ENCODE results near the gene PCGF5.
"Not testable (repeated sequence)": the region's sequence is repeated elsewhere in the genome, so short reads cannot be mapped to it uniquely, and the experiment has no call there.

The PCGF5 gene

DNA sequence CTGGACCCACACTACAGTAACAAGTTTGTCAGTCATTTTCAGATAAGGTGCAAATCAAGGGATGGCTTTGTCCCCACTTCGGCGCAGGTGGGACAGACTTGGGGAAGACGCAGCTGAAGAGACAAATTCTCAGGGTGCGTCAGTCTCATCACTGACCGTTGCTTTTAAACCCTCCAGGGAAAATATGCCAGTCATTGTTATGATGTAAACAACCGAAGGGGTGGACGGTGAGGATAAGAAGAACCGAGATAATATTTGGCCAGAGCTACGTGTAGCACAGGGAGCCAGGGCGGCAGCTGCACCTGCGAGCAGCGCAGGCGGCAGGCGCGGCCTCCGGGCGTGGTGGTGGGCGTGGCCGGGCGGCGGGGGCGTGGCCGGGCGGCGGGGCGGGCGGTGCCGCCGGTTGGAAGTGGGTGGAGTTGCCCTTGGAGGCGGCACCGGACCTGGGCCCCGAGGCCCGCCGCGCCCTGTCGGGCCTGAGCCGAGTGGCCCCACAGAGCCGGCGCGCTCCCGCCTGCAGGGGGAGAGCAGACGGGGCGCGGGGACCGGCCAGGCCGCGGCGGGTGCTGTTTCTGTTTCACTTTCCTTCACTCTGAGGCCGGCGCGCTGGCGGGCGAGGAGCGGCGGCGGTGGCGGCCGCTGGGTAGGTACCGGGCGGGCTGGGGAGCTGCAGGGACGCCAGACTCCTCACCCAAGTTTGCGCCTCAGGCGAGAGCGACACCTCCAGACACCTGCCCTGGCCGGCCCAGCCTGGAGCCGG, at the start of gene PCGF5:
Gene PCGF5, plus strand, starts transcription at position 470 of the 760 bp plus-strand sequence. CDS start 2,209 bp downstream, outside the sequence.
- intact Hi-C loops (cut with DNase I) = loop anchor here (10.0 kb wide), 1 partner anchor 56 kb away; no protein-coding TSS in a partner anchor
- peak; percentile 65 to 95 (median 88) for DNase-seq

DNA sequence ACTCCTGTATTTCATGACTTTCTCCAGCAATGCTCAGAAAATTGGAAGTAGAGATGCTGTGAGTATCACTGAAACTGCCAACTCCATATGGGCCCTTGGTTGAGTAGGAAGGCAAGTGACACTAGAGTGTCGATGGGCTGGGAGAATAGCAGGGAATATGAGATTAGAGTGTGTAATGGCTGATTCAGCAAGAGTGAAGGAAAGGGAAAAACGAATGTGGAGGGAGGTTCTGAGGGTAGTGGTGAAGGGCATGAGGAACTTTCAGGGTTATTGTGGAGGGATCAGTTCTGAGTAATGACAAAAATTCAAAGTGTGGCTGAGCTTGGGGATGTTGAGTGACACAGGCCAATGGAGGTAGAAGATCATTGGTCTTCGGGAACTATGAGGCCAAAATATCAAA, 49.0 kb upstream of the PCGF5 start:
- intact Hi-C loops (cut with DNase I) = no loop called here
- DNase-seq = no peak

DNA sequence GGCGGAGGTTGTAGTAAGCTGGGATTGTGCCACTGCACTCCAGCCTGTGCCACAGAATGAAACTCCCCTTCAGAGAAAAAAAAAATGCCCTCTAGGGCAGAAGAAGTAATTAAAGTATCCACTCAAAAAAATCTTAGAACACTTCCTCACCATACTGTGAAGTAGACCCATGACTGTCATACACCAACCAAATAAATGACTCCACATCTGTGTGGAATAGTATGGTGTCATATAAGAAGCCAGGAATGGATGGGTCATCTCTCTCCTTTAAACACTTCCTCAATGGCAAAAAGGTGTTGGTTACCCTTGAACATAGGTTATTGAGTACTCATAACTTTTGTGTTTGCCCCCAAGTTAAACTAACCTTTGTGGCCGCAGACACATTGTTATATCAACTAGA, 48.1 kb upstream of the PCGF5 start:
- DNase-seq = no peak
- intact Hi-C loops (cut with DNase I) = no loop called here

DNA sequence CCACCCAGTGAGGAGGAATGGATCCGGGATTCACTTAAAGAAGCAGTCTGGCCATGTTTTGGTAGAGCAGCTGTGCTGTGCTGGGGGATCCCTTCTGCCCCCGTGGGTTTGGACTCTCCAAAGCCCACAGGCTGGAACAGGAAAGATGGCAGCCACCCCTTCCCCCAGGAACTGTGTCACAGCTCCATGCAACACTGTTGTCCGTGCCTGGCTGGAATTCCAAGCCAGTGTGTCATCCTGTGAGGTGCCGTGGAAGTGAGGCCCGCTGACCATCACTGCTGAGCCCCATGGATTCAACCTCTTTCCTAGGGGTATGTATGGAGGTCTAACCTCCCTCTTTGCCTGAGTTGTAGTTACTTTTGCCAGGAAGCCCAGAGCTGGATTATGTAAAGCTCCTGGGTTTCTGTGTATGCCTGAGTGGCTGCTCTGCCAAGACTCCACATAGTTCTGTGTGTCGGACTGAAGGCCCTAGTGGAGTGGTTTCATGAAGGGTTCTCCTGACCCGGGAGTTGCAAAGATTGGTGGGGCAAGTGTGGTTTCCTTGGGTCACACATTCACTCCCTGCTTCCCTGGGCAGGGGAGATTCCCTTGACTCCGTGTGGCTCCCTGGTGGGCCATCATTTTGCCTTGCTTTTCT, 35.1 kb upstream of the PCGF5 start:
- no peak for DNase-seq
- intact Hi-C loops (cut with DNase I) = no loop called here

DNA sequence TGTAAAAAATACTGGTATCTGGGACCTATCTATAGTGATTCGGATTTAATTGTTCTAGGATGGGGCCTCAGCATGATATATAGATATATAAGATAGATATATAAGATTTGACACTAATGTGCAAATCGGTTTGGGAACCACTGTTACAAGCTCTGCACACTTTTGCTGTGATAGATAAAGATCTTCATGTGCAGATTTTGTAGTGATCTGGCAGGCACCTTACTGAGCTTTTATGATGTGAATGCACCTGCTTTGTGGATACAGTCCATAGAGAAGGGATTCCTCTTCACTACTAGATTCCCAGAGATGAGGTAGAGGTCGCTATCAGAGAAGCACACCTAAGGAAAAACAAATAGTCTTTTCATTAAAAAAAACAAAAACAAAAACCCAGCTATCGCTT, 33.3 kb upstream of the PCGF5 start:
- intact Hi-C loops (cut with DNase I) = no loop called here
- DNase-seq = no peak

DNA sequence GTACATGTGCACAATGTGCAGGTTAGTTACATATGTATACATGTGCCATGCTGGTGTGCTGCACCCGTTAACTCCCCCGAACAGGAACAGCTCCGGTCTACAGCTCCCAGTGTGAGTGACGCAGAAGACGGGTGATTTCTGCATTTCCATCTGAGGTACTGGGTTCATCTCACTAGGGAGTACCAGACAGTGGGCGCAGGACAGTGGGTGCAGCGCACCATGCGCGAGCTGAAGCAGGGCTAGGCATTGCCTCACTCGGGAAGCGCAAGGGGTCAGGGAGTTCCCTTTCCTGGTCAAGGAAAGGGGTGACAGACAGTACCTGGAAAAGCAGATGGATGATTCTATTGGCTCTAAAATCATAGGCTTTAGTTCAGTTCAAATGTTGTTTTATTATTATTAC, 32.5 kb upstream of the PCGF5 start:
- intact Hi-C loops (cut with DNase I); DNase-seq: not testable (repeated sequence)

DNA sequence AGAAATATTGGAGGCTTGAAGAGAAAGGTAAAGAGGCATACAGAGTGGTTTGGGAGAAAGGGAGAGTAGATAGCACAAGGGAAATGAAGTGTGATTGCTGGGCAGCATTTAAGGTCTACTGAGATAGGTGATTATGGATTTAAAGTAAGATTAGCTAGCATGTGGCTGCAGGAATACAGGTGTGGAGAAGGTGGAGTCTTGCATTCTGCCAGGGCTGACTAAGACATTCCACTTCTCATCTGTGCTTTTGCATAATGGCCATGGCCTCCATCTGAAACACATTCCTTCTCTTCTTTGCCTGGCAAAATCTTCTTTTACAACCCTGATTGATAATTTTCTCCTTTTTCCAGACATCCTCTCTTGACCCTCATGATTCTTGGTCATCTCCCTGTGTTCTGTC, 31.6 kb upstream of the PCGF5 start:
- DNase-seq = no peak
- intact Hi-C loops (cut with DNase I) = no loop called here

DNA sequence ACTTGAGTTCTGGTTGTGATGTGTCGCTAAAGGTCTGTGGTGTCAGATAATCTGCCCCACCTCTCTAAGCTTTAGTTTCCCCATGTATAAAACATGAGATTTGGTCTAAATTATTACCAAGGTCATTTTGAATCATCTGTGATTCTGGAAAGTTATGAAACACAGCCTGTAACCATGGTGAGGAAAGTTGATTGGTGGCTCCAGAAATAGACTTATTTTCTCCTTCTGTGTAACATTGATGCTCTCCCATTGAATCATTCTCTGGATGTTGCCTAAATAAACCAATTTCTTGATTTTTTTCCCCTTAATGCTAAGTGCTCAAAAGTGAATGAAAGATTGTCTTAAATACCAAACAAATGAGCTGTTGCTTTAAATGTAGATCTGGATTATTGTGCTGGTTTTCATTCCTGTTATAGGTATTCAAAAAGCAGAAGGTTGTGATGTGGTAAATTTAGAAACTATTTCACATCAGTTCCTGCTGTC, 30.0 kb upstream of the PCGF5 start:
- no peak for DNase-seq
- intact Hi-C loops (cut with DNase I) = no loop called here

DNA sequence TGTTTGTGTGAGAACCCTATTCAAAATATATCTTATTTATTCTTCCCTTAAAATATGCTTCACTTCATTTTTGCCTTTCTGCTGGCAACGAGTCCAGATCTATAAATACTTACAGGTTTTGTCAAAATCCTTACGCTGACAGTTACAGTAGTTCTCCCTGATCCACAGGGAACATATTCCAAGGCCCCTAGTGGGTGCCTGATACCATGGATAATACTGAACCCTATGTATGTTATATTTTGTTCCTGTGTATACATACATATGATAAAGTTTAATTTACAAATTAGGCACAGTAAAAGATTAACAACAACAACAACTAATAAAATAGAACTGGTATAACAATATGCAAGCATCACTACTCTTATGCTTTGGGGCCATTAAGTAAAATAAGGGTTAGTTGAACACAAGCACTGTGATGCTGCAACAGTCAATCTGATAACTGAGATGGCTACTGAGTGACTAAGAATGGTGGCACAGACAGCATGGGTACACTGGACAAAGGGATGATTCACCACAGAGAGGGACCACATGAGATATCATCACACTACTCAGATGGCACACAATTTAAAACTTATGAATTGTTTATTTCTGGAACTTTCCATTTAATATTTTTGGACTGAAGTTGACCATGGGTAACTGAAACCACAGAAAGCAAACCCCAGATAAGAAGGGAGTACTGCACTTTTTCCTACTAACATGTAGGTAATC, 29.4 kb upstream of the PCGF5 start:
- intact Hi-C loops (cut with DNase I) = no loop called here
- DNase-seq = peak in 18 of 42 donors; percentile 18 to 75 (median 40)

DNA sequence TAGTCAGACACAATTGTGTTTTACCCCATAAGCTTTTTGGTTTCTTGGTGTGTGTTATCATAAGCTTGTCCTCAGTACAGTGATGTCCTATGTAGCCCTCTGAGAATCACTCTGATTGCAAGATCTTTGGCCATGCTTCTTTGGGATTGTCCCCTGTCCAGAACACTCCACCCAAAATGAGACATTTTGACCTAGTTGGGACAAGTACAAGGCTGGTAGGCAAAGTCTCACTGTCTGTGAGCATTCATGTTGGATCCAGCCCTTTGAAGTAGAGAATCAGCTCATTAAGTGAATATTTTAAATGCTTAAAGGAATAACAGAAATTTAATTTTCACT, 28.9 kb upstream of the PCGF5 start:
- no peak for DNase-seq
- intact Hi-C loops (cut with DNase I) = no loop called here

DNA sequence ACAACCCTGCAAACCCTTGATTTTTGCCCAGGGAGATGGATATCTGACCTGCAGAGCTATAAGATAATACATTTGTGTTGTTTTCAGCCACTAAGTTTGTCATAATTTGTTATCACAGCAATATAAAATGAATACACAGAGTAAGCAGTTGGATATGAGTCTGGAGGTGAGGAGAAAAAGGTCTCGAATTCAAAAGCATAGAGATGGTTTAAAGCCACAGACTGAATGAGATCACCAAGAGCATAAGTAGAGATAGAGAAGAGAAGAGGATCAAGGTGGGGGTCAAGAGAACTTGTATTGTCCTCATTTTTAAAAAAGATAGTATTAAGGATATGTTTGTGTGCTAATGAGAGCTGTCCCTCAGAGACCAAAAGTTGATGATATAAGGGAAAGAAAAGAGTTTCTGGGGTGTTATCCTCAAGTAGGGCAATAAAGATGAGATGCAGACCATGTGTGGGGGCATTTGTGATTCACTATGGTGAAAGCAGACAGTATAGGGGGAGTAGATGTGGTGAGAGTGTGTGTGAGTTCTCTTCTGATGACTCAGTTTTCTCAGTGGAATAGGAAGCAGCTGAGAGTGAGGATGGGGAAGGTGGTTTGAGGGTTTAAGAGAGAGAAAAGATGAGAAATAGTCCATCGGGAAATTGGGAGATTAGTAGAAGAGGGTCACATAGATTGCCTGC, 25.8 kb upstream of the PCGF5 start:
- DNase-seq = no peak
- intact Hi-C loops (cut with DNase I) = no loop called here

DNA sequence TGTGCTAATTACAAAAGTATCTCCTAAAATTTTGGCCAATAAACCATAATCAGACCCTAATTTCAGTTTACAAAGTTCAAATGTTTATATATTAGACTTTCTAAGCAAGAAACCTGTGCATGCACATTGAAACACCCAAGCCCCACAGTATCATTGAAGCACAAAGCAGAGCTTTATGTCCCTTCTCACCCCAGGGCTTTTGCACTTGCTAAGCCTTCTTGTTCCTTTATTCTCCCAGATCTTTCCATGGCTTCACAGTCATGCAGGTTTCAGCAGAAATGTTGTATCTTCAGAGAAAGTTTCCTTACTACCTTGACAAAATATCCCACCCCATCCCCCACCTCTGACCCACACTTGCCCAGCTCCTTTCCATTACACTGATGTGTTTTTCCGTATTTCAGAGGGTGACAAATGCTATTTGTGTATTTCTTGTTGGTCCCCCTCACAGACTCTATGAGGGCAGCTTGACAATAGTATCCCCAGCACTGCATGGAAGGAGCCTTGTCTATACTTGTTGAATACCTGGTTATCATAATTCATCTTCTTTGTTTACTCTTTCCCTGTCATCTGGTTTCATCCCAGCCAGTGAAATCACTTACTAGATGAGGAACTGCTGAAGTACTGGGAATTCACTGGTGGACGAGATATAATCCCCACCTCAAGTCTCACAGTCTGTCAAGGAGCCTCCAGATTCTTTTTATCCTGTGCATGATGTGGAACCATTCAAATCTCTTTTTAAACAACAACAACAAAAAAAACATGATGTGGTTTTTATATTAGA, 24.0 kb upstream of the PCGF5 start:
- intact Hi-C loops (cut with DNase I) = no loop called here
- DNase-seq = no peak

DNA sequence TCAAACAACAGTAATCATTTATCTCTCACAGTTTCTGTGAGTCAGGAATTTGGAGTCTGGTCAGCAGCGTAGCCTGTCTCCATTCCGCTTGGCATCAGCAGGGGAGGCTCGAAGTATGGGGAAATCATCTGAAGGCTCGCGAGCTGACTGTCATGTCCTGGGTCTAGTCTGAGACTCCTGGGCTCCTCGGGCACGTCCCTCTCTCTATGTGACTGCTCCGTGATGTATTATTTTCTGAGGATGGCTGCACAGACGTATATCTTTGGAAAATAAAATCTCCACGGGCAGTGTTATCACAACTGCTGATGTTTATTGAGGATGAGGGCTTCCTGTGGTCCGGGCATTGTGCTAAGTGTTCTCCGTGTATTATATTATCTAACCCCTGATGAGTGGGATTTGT, 23.3 kb upstream of the PCGF5 start:
- DNase-seq = peak in 3 of 42 donors; percentile 17 to 65 (median 19)
- intact Hi-C loops (cut with DNase I) = no loop called here

DNA sequence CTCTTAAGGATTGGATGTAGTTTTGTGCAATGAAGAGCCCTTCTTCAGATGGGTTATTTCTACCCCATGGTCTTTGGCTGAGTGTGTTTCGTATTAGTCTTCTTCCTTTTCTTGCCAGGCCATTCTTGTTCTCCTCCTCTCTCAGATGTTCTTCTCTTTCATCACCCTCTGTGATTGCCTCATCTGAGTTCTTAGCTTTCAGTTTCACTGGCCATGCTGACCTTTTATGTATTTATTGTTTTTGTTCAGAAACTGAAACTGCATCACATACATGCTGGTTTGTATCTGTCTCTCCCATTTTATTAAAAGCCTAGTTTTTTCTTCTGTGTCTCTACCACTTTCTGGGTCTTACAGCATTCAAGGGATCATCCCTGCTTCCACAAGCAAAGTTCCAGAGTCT, 21.7 kb upstream of the PCGF5 start:
- no peak for DNase-seq
- intact Hi-C loops (cut with DNase I) = no loop called here

DNA sequence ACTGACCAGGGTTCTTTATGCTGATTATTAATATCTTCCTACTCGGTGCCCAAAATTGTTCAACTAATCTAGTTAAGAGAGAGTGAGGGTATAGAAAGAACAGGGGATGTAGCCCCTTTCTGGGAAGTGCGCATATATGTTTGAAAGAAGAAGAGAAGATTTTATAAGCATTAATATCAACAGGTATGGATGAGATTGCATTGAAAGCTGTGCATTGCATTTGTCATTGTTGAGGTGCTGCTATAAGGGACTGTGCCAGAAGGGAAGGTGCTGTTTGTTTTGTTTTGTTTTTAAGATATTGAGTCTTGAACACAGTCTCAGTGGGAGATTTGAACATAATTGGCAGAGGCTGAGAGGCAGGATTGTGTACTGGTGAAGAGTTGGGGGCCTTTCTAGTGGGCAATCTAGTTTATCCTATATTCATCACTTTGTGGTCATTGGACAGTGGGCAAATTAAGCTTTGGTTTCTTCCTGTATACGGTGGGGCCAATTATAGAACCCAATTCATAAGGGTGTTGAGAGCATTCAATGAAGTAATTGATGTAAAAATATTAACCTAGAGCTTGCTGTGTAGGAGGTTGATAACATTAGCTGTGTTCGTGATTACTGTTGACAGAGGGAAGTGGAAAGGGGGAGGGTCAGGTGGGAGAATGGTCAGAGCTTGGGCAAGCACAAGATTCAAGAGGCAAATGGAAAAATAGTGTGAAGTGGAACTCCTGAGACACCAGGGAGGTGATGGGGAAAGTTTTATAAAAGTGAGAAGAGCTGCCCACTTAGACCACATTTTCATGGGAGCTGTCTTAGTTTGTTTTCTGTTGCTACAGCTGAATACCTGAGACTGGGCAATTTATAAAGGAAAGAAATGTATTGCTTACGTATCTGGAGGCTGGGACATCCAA, 19.9 kb upstream of the PCGF5 start:
- intact Hi-C loops (cut with DNase I) = no loop called here
- DNase-seq = no peak

DNA sequence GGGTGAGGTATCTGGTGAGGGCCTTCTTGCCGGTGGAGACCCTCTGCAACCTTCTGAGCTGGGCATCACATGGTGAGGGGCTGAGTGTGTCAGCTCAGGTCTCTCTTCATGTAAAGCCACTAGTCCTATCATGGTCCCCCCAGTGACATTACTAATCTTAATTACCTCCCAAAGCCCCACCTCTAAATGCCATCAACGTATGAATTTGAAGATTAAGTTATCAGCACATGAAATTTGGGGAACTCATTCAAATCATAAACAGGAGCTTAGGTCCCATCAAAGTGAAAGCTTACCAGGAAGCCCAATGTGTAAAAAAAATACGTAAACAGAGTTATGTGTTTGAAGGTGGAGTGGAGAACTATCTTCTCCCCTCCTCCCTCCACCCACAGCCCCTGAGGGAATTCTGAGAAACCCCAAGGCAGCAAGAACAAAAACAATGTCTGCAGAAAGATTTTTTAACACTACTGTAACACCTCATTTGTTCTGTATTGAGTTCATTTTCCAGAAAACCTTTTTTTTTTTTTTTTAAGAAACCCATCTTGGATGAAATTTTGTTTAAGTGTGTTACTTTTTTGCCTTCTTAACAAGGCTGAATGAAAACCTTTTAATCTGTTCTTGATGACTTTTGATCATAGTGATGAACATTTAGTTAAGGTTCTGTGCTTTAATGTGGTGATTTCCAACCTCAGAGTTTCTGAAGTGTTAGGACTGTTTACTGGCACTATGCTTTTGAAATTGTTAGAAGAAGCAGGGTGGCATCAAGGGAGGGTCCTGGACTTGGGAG, 19.1 kb upstream of the PCGF5 start:
- intact Hi-C loops (cut with DNase I) = no loop called here
- DNase-seq = no peak

DNA sequence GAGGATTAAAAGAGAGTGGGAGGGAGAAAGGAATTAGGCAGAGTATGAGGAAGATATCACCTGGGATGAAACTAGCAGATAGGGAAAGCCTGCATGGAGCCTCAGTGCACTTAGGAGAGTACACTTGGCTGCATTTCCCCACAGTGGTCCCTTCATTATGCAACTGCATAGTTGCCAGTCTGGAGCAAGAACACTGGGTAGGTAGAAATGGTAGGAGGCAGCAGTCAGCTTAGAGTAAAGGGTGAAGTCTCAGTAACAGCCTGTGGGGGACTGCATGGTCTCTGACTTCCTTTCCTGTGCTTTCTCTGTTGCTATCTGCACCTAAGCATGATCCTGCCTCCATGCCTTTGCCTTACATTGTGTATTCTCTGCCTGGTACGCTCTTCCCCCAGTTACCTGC, 14.0 kb upstream of the PCGF5 start:
- intact Hi-C loops (cut with DNase I) = no loop called here

More for the DNA sequence above, 14.0 kb upstream of the PCGF5 start:
- DNase-seq = no peak

Data from head of caudate nucleus (tissue), 42 donors.